Fibroblast of the aortic adventitia (primary cell): ENCODE results near the gene LAMA4. TPM values are rescaled to one million over a fixed set of nuclear protein-coding genes. Genes with fewer than 3 reads are reported as not detected.
A peak's percentile ranks its signal among the peaks of the same experiment; 100 is the strongest.

ENCODE experiments used
- DNase-seq: peaks from one replicate; pipeline ENCODE4 v3.0.0-alpha.2; 2010; ENCODE audit warnings: low read depth
- H3K4me3 ChIP-seq: 2 replicates; pipeline ENCODE4 v1.5.1; 2011; ENCODE audit warnings: low read depth, mild to moderate bottlenecking, control low read depth, low read length, moderate library complexity
- total RNA-seq: library from RNA; depleted of rRNA; stranded (reverse); fragments of >200 nt; gene quantifications from 2 replicates; pipeline ENCODE4 v1.2.3, GENCODE V29; 2012; ENCODE audit warnings: low replicate concordance
- TF ChIP-seq, protein P1 (sequence below): IDR thresholded peaks from 2 replicates; pipeline ENCODE4 v1.5.1; 2011; ENCODE audit warnings: mild to moderate bottlenecking, low read length, control low read depth, inconsistent platforms; ENCODE audit not compliant: insufficient read depth

LAMA4 gene
- total RNA-seq, 1 donor, result 306 TPM

DNA sequence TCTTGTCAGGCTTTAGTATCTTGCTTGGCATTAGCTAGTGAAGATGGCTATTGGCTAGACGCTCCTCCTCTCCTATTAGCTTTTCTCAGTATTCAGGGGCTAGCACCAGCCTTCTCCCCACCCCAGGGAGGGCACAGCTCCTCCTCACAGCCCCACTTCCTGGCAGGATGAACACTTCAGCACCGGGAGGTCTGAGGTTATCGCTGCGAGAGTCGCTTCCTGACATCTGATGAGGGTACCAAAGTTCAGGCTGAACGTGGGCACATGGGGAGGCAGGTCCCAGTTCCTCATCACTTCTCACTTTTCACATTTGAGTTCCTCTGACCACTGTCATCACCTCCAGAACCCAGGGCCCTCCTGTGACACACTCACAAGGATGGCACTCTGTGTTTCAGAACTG lies 66.6 kb downstream of the LAMA4 start:
- no peak for DNase-seq
- TF ChIP-seq, protein P1, sequence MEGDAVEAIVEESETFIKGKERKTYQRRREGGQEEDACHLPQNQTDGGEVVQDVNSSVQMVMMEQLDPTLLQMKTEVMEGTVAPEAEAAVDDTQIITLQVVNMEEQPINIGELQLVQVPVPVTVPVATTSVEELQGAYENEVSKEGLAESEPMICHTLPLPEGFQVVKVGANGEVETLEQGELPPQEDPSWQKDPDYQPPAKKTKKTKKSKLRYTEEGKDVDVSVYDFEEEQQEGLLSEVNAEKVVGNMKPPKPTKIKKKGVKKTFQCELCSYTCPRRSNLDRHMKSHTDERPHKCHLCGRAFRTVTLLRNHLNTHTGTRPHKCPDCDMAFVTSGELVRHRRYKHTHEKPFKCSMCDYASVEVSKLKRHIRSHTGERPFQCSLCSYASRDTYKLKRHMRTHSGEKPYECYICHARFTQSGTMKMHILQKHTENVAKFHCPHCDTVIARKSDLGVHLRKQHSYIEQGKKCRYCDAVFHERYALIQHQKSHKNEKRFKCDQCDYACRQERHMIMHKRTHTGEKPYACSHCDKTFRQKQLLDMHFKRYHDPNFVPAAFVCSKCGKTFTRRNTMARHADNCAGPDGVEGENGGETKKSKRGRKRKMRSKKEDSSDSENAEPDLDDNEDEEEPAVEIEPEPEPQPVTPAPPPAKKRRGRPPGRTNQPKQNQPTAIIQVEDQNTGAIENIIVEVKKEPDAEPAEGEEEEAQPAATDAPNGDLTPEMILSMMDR, result no peak
- no peak overlapping the region for H3K4me3 ChIP-seq

DNA sequence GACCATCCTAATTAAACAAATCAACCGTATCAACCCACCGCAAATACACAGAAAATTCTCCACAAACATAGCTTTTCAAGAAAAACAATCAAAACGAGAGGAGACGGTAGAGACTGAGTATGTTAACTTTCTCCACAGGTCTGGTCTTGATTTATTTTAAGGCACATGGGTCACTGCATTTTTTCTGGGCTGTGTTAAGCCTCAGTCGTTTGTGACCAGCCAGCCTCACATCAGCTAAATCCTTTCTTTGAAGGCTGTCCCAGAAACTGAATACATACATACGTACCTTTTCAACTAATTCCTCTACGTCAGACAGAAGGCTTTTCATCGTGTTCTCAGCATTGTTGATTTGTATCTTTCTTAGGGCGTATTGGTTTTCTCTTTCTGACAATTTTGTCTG lies 69.4 kb downstream of the LAMA4 start:
- no peak for DNase-seq
- no peak overlapping the region for H3K4me3 ChIP-seq
- TF ChIP-seq, protein P1, result no peak

DNA sequence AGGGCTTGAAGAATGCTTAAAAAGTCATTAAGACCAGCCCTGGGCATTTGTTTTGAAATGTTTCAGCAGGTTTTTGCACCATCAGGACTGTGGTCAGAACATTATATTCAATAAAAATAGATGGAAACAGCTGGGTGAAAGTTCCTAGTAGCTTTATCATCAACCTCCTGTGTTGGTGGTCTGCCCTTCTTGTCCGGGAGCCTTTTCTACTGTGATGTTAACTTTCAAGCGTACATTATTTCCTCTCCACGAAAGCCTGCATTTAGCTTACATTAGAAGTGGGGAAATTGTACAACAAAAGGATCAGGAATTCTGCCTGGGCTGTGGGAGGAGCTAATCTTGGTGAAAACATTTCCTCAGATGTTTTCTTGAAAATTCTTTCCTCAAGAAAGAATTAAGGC lies 71.1 kb downstream of the LAMA4 start:
- TF ChIP-seq, protein P1, result no peak
- peak; percentile 31 for DNase-seq
- no peak overlapping the region for H3K4me3 ChIP-seq

DNA sequence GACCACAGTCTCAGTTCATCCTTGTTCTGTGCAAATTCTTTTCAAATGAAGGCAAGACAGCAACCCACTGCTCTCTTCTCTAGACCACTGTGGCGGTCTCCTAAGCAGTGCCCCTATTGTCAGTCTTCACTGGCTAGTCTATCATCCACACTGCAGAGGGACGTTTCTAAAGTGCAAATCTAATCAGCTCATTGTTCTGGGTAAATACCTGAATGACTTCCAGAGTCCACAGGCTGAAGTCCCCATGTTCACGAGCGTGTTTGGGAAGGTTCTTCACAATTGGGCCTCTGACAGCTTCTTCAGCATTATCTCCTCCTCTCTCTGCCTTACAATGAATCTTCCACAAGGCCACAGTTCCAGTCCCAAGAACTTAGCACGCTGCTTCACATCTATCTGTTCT lies 73.2 kb downstream of the LAMA4 start:
- TF ChIP-seq, protein P1, result no peak
- DNase-seq, result no peak
- H3K4me3 ChIP-seq, result no peak overlapping the region

DNA sequence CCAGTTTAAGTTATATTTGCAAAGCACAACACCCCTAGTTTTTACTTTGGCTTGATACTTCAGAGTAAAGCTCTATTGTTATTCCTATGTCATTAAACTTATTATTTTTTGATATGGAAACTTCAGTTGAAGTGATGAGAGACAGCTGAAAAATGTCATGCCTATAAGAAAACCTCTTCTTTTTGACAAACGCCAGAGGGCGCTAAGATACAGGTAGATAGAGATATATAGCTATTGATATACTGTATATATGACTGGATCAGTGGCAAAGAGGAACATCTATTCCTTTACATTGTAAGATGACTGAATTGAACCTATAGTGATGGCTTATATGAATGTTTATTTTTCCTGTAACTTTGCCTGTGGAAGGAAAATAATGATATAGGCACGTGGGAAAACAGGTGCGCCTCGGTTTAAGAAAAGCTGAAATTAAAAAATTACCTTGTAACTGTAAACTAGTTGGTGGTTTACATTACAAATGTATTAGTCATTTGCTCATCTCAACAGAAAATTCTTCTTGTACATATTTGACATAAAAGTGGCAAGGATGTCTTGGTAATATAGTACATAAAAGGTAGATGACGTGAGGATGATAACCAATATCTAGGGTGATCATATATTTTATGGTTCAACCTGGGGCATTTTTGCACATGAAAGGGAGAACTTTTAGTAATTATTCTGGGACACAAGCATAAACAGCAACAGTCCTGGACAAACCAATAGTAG lies 74.1 kb downstream of the LAMA4 start:
- H3K4me3 ChIP-seq, result no peak overlapping the region
- TF ChIP-seq, protein P1, result peak; percentile 65
- DNase-seq, result peak; percentile 92

DNA sequence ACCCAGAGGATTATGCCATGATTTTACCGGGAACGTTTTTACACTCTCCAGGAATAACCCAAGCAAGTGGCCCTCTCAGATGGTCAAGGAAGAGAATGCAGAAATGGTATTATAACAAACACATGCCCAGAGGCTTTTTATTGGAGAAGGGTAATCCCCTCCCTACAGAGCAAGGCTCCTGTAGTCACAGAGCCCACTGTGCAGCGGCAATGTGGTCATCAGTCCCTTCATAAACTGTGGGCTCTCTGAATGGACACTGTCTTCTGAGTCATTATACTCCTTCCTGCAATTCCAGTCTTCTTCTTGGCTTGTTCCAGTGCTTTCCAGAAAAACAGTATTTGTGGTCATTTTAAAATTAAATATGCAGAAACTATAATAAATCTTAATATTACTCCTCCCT lies 74.7 kb downstream of the LAMA4 start:
- DNase-seq, result no peak
- TF ChIP-seq, protein P1, result no peak
- no peak overlapping the region for H3K4me3 ChIP-seq

DNA sequence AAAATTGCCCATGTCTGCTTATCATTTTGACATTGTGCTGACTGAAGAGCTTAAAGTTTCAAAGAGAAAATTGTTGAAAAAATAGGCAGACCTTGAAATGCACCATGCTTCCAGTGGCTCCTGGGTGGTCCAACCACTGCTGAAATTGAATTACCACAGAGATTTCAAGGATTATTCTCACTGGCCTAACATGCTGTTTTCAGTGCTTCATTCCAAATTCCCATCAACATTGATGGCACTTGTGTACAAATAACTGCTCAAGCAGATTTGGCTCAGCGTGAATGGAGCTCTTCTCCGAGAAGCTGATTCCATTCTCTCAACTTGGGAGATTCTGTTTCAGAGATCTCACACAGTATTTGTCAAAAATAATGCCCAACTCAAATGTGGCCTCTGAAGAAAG lies 75.5 kb downstream of the LAMA4 start:
- TF ChIP-seq, protein P1, result no peak
- DNase-seq, result no peak
- no peak overlapping the region for H3K4me3 ChIP-seq
